Measurements from ENCODE around the gene DYNC2I2. TPM values are rescaled to one million over a fixed set of nuclear protein-coding genes. Genes with fewer than 3 reads are reported as not detected.

DYNC2I2 gene
- total and polyA plus RNA-seq, 2 experiments from 2014 or later: 48.7 to 78.3 TPM

GRCh38 chr9:128619127-128619526 is 37.5 kb downstream of the DYNC2I2 start:
- Histone ChIP-seq H3K79me2 (replicated peaks; ENCODE audit: insufficient read depth) (no peaks in the 10 kb centered on the region), H3K4me3 (no peak overlapping the region), H3K4me1 (ENCODE audit: insufficient read depth) (no peaks in the 10 kb centered on the region), H3K27ac (ENCODE audit: low read depth) (no peak overlapping the region), H3K9me2 (ENCODE audit: insufficient read depth) (no peaks in the 10 kb centered on the region), H3K36me3 (ENCODE audit: insufficient read depth) (peaks cover 70% of the 10 kb centered on the region), H3K4me2 (no peak overlapping the region), H3K27me3 (ENCODE audit: insufficient read depth) (no peaks in the 10 kb centered on the region), H4K20me1 (replicated peaks; ENCODE audit: insufficient read depth) (peaks cover 2% of the 10 kb centered on the region; the same call in 1 of the 2 replicates), H2AFZ (no peak overlapping the region), H3F3A (replicated peaks; ENCODE audit: low read depth) (0 out of 2 replicates have a peak, but pooled peaks cover 4% of the 10 kb centered on the region)
- Mint-ChIP-seq H3K36me3 (ENCODE audit: low read depth) (peaks cover 76% of the 10 kb centered on the region), H3K4me1 (no peaks in the 10 kb centered on the region), H3K27ac (no peak overlapping the region), H3K4me3 (no peak overlapping the region), H3K9me3 (no peaks in the 10 kb centered on the region), H3K27me3 (ENCODE audit: insufficient read depth, low read depth, poor library complexity) (peaks cover 4% of the 10 kb centered on the region)
- DNase-seq (ENCODE audit: low spot score) (no peak), ATAC-seq (no peak)
- no peak for TF ChIP-seq ZNF462 (CRISPR knock-in tag; IDR thresholded peaks at IDR 0.05)
- no peak for TF ChIP-seq REST (IDR thresholded peaks at IDR 0.05; ENCODE audit: unreplicated experiment)
- no peak for TF ChIP-seq POLR2AphosphoS5 (IDR thresholded peaks at IDR 0.05; ENCODE audit: low read depth)
- no peak for TF ChIP-seq ZNF114 (CRISPR knock-in tag; IDR thresholded peaks at IDR 0.05)
- no peak for TF ChIP-seq EZH2 (IDR thresholded peaks at IDR 0.05; ENCODE audit: low read depth, unreplicated experiment)
- no peak for TF ChIP-seq CREB1 (CRISPR knock-in tag; IDR thresholded peaks at IDR 0.05; ENCODE audit: low read depth)
- no peak for TF ChIP-seq NANOG (IDR thresholded peaks at IDR 0.05; ENCODE audit: borderline replicate concordance)
- TF ChIP-seq STAT1 (IDR thresholded peaks at IDR 0.05; ENCODE audit: unreplicated experiment): no peak
- TF ChIP-seq ZNF331 (CRISPR knock-in tag; IDR thresholded peaks at IDR 0.05; ENCODE audit: low read depth): no peak
- TF ChIP-seq JUNB (IDR thresholded peaks at IDR 0.05; ENCODE audit: unreplicated experiment): no peak
- TF ChIP-seq ETS1 (IDR thresholded peaks at IDR 0.05): no peak
- no peak for TF ChIP-seq EZH2phosphoT487 (IDR thresholded peaks at IDR 0.05; ENCODE audit: unreplicated experiment)
- no peak for TF ChIP-seq CTCF (conservative IDR thresholded peaks at IDR 0.05; ENCODE audit: low read depth in 2 of 2)
